ENCODE data around the gene CFB.
A peak's percentile ranks its signal among the peaks of the same experiment; 100 is the strongest.
"Not testable (repeated sequence)": the region's sequence is repeated elsewhere in the genome, so short reads cannot be mapped to it uniquely, and the experiment has no call there.

The CFB gene

GRCh38 chr6:31945507-31946369, at the start of gene CFB:
Gene CFB, plus strand, starts transcription at chr6:31946095. Its CDS starts 127 bp downstream, at chr6:31946222.
- no peak for DNase-seq (ENCODE audit: low read depth in 2 of 2, low spot score in 1 of 2)

GRCh38 chr6:31896493-31896855, 49.4 kb upstream of the CFB start:
- DNase-seq (ENCODE audit: low read depth in 2 of 2, low spot score in 1 of 2) = no peak

GRCh38 chr6:31896856-31897611, 48.9 kb upstream of the CFB start:
- DNase-seq (ENCODE audit: low read depth in 2 of 2, low spot score in 1 of 2) = no peak

DNA sequence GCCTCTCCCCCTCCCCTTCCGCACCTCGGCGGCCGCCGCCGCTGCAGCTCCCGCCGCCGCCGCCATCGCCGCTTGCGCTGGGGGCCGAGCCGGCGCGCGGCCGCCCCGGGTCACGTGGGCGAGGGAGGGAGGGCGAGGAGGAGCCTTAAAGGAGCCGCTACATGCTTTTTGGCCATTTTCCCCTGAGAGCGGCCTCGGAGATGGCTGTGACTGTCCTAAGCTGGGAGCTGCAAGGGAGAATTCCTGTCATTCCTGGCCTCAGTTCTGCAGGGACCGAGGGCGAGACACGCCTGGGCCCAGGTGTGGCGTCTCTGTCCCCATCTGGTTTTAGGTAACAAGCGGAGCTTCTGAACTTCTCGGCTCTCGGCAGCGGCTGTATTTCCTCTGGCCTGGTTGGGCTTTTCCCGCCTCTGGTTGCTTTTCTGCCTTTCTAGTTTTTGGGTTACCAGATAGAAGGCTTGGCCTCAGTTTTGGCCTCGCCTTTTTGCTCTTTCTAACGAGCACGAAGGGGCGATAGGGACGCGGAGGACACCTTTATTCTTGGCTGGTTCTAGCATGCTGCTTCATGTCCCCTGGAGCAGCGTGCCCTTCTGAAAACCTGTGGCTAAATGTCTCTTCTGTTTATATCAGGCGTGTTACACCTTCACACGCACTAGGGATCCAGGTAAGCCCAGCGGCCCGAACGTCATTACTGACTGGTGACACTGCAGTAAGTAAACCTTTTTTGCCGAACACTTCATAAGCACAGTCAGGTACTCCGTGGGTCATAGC, 48.1 kb upstream of the CFB start, which contains the start of gene EHMT2:
EHMT2 (minus strand) TSS at position 87 of the 771 bp plus-strand sequence; CDS start at position 66, 21 bp downstream.
- peak; percentile 42 to 63 for DNase-seq (ENCODE audit: low read depth in 2 of 2, low spot score in 1 of 2)

DNA sequence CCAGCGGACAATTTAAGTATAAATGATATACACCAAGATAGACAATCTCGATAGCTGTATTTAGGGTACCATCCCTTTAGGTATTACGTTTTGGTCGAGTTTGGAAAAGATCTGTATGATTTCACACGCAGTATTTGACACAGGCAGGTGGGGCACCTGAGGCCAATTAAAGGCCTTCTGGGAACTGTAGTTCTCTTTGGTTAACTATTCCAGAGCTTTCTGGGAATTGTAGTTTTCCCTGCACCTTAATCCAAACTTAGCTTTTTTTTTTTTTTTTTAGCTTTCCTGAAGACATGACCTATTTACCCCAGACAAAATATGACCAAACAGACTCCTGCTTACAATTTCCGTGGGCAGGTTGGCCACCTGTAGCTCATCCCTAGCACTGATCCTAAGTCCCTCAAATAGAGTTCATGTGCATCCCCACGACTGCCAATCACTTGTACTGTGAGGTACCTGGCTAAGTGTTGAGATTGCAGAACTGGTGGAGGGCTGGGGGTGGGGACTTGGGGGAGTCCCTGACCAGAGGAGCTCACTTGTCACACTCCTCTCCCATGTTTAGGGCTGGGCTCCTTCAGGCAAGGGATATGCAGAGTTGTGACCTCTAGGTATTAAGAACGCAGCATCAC, 47.4 kb upstream of the CFB start:
- no peak for DNase-seq (ENCODE audit: low read depth in 2 of 2, low spot score in 1 of 2)

DNA sequence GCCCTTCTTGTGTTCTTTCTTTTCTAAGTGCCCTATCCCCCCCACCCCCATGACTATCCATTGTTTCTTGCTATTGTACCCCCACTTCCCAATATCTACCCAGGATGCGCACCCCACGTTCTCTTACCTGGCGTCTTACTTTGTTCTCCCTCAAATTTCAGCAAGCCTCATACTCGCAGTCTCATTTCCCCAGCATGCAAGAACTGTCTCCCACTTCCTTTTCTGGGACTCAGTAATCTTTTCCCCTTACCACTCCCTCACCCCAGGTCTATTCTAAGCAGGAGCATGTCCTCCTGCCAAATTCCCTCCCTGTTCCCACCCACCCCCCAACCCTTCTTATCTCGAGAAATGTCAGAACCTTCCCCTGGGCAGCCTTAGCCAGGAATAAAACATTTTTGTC, 46.7 kb upstream of the CFB start:
- DNase-seq (ENCODE audit: low read depth in 2 of 2, low spot score in 1 of 2) = no peak

- no peak for DNase-seq (ENCODE audit: low read depth in 2 of 2, low spot score in 1 of 2)
Measured at GRCh38 chr6:31899882-31900722, 45.8 kb upstream of the CFB start.

DNA sequence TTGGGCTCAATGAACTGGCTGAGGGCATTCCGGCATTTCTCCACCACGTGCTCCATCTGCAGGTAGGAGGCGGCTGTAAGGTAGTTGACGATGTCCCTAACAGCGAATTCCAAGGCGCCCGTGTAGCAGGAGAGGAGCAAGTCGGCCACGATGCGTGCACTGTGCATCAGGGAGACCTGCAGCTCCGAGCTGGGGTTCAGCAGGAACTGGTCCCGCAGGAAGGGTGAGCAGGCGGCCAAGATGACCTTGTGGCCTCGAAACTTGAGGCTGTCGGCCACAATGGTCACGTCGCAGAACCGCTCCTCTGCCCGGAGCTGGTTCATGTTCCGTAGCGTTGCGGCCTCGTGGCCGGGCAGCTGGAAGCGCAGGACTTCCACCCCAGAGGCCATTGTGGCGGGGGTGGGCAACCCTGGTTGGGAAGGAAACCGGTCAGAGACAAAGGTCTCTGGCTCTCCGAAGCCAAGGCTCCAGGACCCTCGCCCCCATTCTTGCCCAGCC, 44.9 kb upstream of the CFB start:
- no peak for DNase-seq (ENCODE audit: low read depth in 2 of 2, low spot score in 1 of 2)

- DNase-seq (ENCODE audit: low read depth in 2 of 2, low spot score in 1 of 2) = peak; percentile 44 to 47
Measured at GRCh38 chr6:31901415-31901952, 44.4 kb upstream of the CFB start.

GRCh38 chr6:31901953-31902643, 43.8 kb upstream of the CFB start, which contains the start of gene ZBTB12:
Gene ZBTB12, minus strand, starts transcription at chr6:31902086. Its CDS starts 781 bp downstream, at chr6:31901305.
- DNase-seq (ENCODE audit: low read depth in 2 of 2, low spot score in 1 of 2) = peak; percentile 60 to 70

- no peak for DNase-seq (ENCODE audit: low read depth in 2 of 2, low spot score in 1 of 2)
Measured at GRCh38 chr6:31903957-31904356, 41.9 kb upstream of the CFB start.

GRCh38 chr6:31905041-31905440, 40.9 kb upstream of the CFB start:
- DNase-seq (ENCODE audit: low read depth in 2 of 2, low spot score in 1 of 2) = no peak

DNA sequence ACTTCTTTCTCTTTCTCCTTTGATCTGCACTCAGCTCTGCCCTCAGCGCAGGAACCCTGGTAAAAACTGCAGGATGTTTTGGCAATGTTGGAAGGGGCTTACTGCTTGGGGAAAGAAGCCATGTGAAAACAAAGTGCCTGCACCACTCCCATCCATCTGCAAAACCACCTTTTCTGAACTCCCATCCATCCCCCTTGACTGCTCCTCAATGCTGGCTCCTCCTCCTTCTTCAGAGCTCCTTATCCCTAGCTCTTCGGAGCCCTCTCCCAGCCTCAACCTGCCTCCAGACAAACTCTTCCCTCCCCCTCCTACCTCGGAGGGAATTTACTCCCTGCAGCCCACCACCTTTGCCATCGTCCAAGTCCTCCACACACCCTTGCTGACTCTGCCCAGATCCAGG, 39.8 kb upstream of the CFB start:
- no peak for DNase-seq (ENCODE audit: low read depth in 2 of 2, low spot score in 1 of 2)

GRCh38 chr6:31906727-31907126, 39.2 kb upstream of the CFB start:
- DNase-seq (ENCODE audit: low read depth in 2 of 2, low spot score in 1 of 2) = not testable (repeated sequence)

- no peak for DNase-seq (ENCODE audit: low read depth in 2 of 2, low spot score in 1 of 2)
Measured at GRCh38 chr6:31907158-31907813, 38.6 kb upstream of the CFB start.

DNA sequence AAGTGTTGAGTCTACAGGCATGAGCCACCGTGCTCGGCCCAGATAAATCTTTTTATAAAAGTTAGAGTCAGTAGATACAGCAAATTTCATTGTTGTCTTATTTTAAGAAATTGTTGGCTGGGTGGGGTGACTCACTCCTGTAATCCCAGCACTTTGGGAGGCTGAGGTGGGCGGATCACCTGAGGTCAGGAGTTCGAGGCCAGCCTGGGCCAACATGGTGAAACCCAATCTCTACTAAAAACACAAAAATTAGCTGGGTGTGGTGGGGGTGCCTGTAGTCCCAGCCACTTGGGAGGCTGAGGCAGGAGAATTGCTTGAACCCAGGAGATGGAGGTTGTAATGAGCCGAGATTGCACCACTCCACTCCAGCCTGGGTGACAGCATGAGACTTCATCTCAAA, 37.6 kb upstream of the CFB start:
- DNase-seq (ENCODE audit: low read depth in 2 of 2, low spot score in 1 of 2) = not testable (repeated sequence)

DNA sequence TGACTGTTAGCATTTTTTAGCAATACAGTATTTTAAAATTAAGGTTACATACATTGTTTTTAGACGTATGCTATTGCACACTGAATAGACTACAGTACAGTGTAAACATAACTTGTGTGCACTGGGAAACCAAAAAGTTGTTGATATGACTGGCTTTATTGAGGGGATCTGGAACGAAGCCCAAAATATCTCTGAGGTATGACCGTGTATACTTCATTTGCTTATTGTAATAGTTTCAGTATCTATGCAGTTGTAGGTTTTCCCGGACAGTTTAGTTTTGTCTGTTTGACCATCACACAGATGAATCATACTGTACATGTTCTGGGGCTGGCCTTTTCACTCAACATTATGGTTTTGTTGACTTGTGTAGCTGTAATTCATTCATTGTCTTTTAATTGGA, 37.1 kb upstream of the CFB start:
- DNase-seq (ENCODE audit: low read depth in 2 of 2, low spot score in 1 of 2) = no peak

GRCh38 chr6:31909298-31909697, 36.6 kb upstream of the CFB start:
- DNase-seq (ENCODE audit: low read depth in 2 of 2, low spot score in 1 of 2) = not testable (repeated sequence)
